ENCODE results near the gene SLC6A4. TPM values are rescaled to one million over a fixed set of nuclear protein-coding genes. Genes with fewer than 3 reads are reported as not detected.

SLC6A4 gene
- total RNA-seq, 1 donor from 2014 or later = 1.1 TPM

GRCh38 chr17:30273373-30273772 lies 37.9 kb upstream of the SLC6A4 start:
- Mint-ChIP-seq H3K27me3 (ENCODE audit: low read depth) (no peaks in the 10 kb centered on the region), H3K27ac (no peak overlapping the region), H3K36me3 (peaks cover 39% of the 10 kb centered on the region), H3K4me3 (no peak overlapping the region), H3K9me3 (no peaks in the 10 kb centered on the region), H3K4me1 (no peaks in the 10 kb centered on the region)
- no peak for DNase-seq (ENCODE audit: low spot score in 2 of 2, unreplicated experiment in 2 of 2)
- TF ChIP-seq CTCF (IDR thresholded peaks at IDR 0.05; ENCODE audit: unreplicated experiment) = no peak

GRCh38 chr17:30271102-30271501 lies 35.6 kb upstream of the SLC6A4 start:
- H3K27me3 Mint-ChIP-seq (ENCODE audit: low read depth) = no peaks in the 10 kb centered on the region
- peaks cover 42% of the 10 kb centered on the region for H3K36me3 Mint-ChIP-seq
- no peaks in the 10 kb centered on the region for H3K9me3 Mint-ChIP-seq
- no peak overlapping the region for H3K27ac Mint-ChIP-seq
- H3K4me1 Mint-ChIP-seq = no peaks in the 10 kb centered on the region
- no peak for TF ChIP-seq CTCF (IDR thresholded peaks at IDR 0.05; ENCODE audit: unreplicated experiment)
- no peak for DNase-seq (ENCODE audit: low spot score in 2 of 2, unreplicated experiment in 2 of 2)
- H3K4me3 Mint-ChIP-seq = no peak overlapping the region

GRCh38 chr17:30267625-30268024 lies 32.1 kb upstream of the SLC6A4 start:
- DNase-seq (ENCODE audit: low spot score in 2 of 2, unreplicated experiment in 2 of 2) = no peak
- Mint-ChIP-seq H3K9me3 (no peaks in the 10 kb centered on the region), H3K27me3 (ENCODE audit: low read depth) (no peaks in the 10 kb centered on the region), H3K4me1 (peaks cover 18% of the 10 kb centered on the region), H3K36me3 (peaks cover 29% of the 10 kb centered on the region), H3K4me3 (no peak overlapping the region), H3K27ac (no peak overlapping the region)
- TF ChIP-seq CTCF (IDR thresholded peaks at IDR 0.05; ENCODE audit: unreplicated experiment) = no peak

- DNase-seq (ENCODE audit: low spot score in 2 of 2, unreplicated experiment in 2 of 2) = no peak
- Mint-ChIP-seq H3K4me3 (no peak overlapping the region), H3K36me3 (peaks cover 20% of the 10 kb centered on the region), H3K27me3 (ENCODE audit: low read depth) (no peaks in the 10 kb centered on the region), H3K27ac (peak overlapping the region; percentile 71), H3K9me3 (no peaks in the 10 kb centered on the region), H3K4me1 (peaks cover 18% of the 10 kb centered on the region)
- TF ChIP-seq CTCF (IDR thresholded peaks at IDR 0.05; ENCODE audit: unreplicated experiment) = no peak
Measured at GRCh38 chr17:30263552-30264333, 28.2 kb upstream of the SLC6A4 start.

GRCh38 chr17:30256756-30257506 lies 21.4 kb upstream of the SLC6A4 start:
- DNase-seq (ENCODE audit: low spot score in 2 of 2, unreplicated experiment in 2 of 2) = no peak
- peaks cover 11% of the 10 kb centered on the region for H3K4me1 Mint-ChIP-seq
- no peak overlapping the region for H3K27ac Mint-ChIP-seq
- H3K4me3 Mint-ChIP-seq = no peak overlapping the region
- H3K36me3 Mint-ChIP-seq = peaks cover 17% of the 10 kb centered on the region
- H3K9me3 Mint-ChIP-seq = no peaks in the 10 kb centered on the region
- H3K27me3 Mint-ChIP-seq (ENCODE audit: low read depth) = no peaks in the 10 kb centered on the region
- no peak for TF ChIP-seq CTCF (IDR thresholded peaks at IDR 0.05; ENCODE audit: unreplicated experiment)

All from mesothelial cell of epicardium (in vitro differentiated cells).